OCI-LY3 (cell line): ENCODE measurements around the gene FBP1.

Source experiments
- EZH2phosphoT487 ChIP-seq: fragments of 200-600 bp; shearing (Covaris generic); IDR thresholded peaks from 2 replicates; pipeline ENCODE4 v1.6.1; 2018; ENCODE audit warnings: antibody characterized with exemption, mixed run types, low read depth
- TF ChIP-seq, protein P1 (sequence below): fragments of 200-600, 300-600 bp; sonication (generic); IDR thresholded peaks from 2 replicates; pipeline ENCODE4 v1.5.1; 2014; ENCODE audit warnings: antibody characterized with exemption, low read length, low read depth

GRCh38 chr9:94648185-94648584 is 8.9 kb upstream of the FBP1 start:
- TF ChIP-seq, protein P1, sequence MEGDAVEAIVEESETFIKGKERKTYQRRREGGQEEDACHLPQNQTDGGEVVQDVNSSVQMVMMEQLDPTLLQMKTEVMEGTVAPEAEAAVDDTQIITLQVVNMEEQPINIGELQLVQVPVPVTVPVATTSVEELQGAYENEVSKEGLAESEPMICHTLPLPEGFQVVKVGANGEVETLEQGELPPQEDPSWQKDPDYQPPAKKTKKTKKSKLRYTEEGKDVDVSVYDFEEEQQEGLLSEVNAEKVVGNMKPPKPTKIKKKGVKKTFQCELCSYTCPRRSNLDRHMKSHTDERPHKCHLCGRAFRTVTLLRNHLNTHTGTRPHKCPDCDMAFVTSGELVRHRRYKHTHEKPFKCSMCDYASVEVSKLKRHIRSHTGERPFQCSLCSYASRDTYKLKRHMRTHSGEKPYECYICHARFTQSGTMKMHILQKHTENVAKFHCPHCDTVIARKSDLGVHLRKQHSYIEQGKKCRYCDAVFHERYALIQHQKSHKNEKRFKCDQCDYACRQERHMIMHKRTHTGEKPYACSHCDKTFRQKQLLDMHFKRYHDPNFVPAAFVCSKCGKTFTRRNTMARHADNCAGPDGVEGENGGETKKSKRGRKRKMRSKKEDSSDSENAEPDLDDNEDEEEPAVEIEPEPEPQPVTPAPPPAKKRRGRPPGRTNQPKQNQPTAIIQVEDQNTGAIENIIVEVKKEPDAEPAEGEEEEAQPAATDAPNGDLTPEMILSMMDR, result no peak
- no peak for TF ChIP-seq EZH2phosphoT487
